Left cardiac atrium (tissue), 4 donors: ENCODE data around the gene COL5A1. TPM values are rescaled to one million over a fixed set of nuclear protein-coding genes. Genes with fewer than 3 reads are reported as not detected.

Experiments used
- ATAC-seq, 2 donors: fragments of 200-7000 bp; cut with Tn5 transposase; one replicate each; pipeline ENCODE4 v1.9.1; 2020; ENCODE audit warnings: mild to moderate bottlenecking in 2 of 2, moderate library complexity in 2 of 2
- DNase-seq: peaks from one replicate; pipeline ENCODE4 v3.0.0-alpha.2; 2020
- intact Hi-C, 2 donors: fragments of 100-400 bp; cut with DNase I; formaldehyde crosslinking; loops; one replicate each; pipeline versions ENCODE4 v1.14.1 to v1.15.1; 2022 to 2023
- total RNA-seq, 2 donors: library from RNA; stranded (reverse); fragmentation: NEBNext Ultra II Directional; extraction: Animal tissue kit (Norgen Biotek cat#: 25700); gene quantifications; one replicate each; pipeline ENCODE4 v1.2.1, GENCODE V29; 2021
- donor health status: DM: no; HTN: yes; CAD: no.
- donor health status: DM: no; HTN: yes; CAD: no; lungs with severe emphysema.
- donor health status: DM: yes; HTN: yes; CAD: no.
- donor health status: Dilated cardiomyopathy.

The COL5A1 gene
- total RNA-seq, 2 donors from 2014 or later, result 29.8 to 35.2 TPM

- DNase-seq (no peak), ATAC-seq (no peak)
- intact Hi-C loops, result no loop called here
These were observed 85.1 kb downstream of the COL5A1 start for GRCh38 chr9:134726722-134727034.

GRCh38 chr9:134728021-134728795, 86.6 kb downstream of the COL5A1 start:
- no peak for ATAC-seq
- intact Hi-C loops, result no loop called here
- DNase-seq, result no peak

- ATAC-seq (no peak), DNase-seq (no peak)
- intact Hi-C loops, result no loop called here
These were observed 87.3 kb downstream of the COL5A1 start for GRCh38 chr9:134728801-134729495.

- ATAC-seq (peak; percentile 20 to 34), DNase-seq (peak; percentile 60)
- intact Hi-C loops, result loop anchor here in 1 of 2 donors (10.0 kb wide), 1 partner anchor 555 kb away; no protein-coding TSS in a partner anchor
These were observed 88.6 kb downstream of the COL5A1 start for GRCh38 chr9:134730011-134730760.

- DNase-seq, result no peak
- peak in 1 of 2 donors; percentile 6 for ATAC-seq
- intact Hi-C loops, result loop anchor here in 1 of 2 donors (10.0 kb wide), 1 partner anchor 556 kb away; no protein-coding TSS in a partner anchor
These were observed 89.3 kb downstream of the COL5A1 start for GRCh38 chr9:134730761-134731496.

GRCh38 chr9:134731497-134732391, 90.1 kb downstream of the COL5A1 start:
- peak in 1 of 2 donors; percentile 32 for ATAC-seq
- DNase-seq, result no peak
- intact Hi-C loops, result loop anchor here in 1 of 2 donors (10.0 kb wide), 1 partner anchor 557 kb away; no protein-coding TSS in a partner anchor

GRCh38 chr9:134732392-134733110, 90.9 kb downstream of the COL5A1 start:
- DNase-seq (no peak), ATAC-seq (peak in 1 of 2 donors; percentile 41)
- intact Hi-C loops, result loop anchor here in 1 of 2 donors (10.0 kb wide), 1 partner anchor 558 kb away; no protein-coding TSS in a partner anchor

- ATAC-seq (no peak), DNase-seq (no peak)
- intact Hi-C loops, result loop anchor here in 1 of 2 donors (10.0 kb wide), 1 partner anchor 559 kb away; no protein-coding TSS in a partner anchor
These were observed 92.1 kb downstream of the COL5A1 start for GRCh38 chr9:134733480-134734232.

GRCh38 chr9:134734270-134734669, 92.7 kb downstream of the COL5A1 start:
- no peak for DNase-seq
- ATAC-seq, result no peak
- intact Hi-C loops, result loop anchor here in 1 of 2 donors (10.0 kb wide), 1 partner anchor 559 kb away; no protein-coding TSS in a partner anchor

- ATAC-seq, result peak; percentile 48 to 58
- DNase-seq, result peak; percentile 60
- intact Hi-C loops, result loop anchor here (5.0 to 10.0 kb wide), 2 partner anchors 38 to 561 kb away; no protein-coding TSS in a partner anchor
These were observed 94.0 kb downstream of the COL5A1 start for GRCh38 chr9:134735441-134736175.

- DNase-seq, result no peak
- intact Hi-C loops, result loop anchor here (5.0 to 10.0 kb wide), 2 partner anchors 40 to 562 kb away; no protein-coding TSS in a partner anchor
These were observed 95.3 kb downstream of the COL5A1 start for GRCh38 chr9:134736791-134737497.

GRCh38 chr9:134737842-134738580, 96.4 kb downstream of the COL5A1 start:
- DNase-seq (no peak), ATAC-seq (no peak)
- intact Hi-C loops, result loop anchor here (2.0 to 10.0 kb wide), 3 partner anchors 41 to 563 kb away; no protein-coding TSS in a partner anchor

More at GRCh38 chr9:134736791-134737497, 95.3 kb downstream of the COL5A1 start:
- ATAC-seq, result no peak

- DNase-seq, result peak; percentile 79
- peak; percentile 29 to 49 for ATAC-seq
- intact Hi-C loops, result loop anchor here (1.0 to 10.0 kb wide), 4 partner anchors 42 to 564 kb away; no protein-coding TSS in a partner anchor
These were observed 97.5 kb downstream of the COL5A1 start for GRCh38 chr9:134738869-134739659.
